GM10266 (cell line): Measurements from ENCODE around the gene DUSP15.

ENCODE experiments used
- DNase-seq: peaks from one replicate; pipeline ENCODE4 v3.0.0; 2012; ENCODE audit errors: extremely low spot score
- TF ChIP-seq, protein P1 (sequence below): IDR thresholded peaks from 2 replicates; pipeline ENCODE4 v1.5.1; 2012; ENCODE audit warnings: mild to moderate bottlenecking, low read depth; ENCODE audit not compliant: control insufficient read depth, insufficient read depth; ENCODE audit errors: missing control alignments

Gene DUSP15

GRCh38 chr20:31870726-31871617, 645 bp upstream of the DUSP15 start:
- TF ChIP-seq, protein P1, sequence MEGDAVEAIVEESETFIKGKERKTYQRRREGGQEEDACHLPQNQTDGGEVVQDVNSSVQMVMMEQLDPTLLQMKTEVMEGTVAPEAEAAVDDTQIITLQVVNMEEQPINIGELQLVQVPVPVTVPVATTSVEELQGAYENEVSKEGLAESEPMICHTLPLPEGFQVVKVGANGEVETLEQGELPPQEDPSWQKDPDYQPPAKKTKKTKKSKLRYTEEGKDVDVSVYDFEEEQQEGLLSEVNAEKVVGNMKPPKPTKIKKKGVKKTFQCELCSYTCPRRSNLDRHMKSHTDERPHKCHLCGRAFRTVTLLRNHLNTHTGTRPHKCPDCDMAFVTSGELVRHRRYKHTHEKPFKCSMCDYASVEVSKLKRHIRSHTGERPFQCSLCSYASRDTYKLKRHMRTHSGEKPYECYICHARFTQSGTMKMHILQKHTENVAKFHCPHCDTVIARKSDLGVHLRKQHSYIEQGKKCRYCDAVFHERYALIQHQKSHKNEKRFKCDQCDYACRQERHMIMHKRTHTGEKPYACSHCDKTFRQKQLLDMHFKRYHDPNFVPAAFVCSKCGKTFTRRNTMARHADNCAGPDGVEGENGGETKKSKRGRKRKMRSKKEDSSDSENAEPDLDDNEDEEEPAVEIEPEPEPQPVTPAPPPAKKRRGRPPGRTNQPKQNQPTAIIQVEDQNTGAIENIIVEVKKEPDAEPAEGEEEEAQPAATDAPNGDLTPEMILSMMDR = no peak
- DNase-seq = no peak

DNA sequence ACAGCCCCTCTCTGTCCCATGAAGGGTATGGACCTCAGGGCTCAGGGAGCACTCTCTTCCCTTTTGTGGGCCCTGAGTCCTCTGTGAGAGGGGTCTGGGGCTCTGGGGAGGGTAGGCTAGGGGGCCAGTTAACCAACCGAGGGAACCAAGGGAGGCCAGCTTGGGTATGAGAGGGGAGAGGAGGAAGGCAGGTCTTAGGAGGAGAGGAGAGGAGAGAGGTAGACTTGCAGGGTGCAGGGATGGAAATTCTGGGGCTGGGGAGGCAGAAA, 720 bp downstream of the DUSP15 start:
- TF ChIP-seq, protein P1 = no peak
- DNase-seq = peak; percentile 14

DNA sequence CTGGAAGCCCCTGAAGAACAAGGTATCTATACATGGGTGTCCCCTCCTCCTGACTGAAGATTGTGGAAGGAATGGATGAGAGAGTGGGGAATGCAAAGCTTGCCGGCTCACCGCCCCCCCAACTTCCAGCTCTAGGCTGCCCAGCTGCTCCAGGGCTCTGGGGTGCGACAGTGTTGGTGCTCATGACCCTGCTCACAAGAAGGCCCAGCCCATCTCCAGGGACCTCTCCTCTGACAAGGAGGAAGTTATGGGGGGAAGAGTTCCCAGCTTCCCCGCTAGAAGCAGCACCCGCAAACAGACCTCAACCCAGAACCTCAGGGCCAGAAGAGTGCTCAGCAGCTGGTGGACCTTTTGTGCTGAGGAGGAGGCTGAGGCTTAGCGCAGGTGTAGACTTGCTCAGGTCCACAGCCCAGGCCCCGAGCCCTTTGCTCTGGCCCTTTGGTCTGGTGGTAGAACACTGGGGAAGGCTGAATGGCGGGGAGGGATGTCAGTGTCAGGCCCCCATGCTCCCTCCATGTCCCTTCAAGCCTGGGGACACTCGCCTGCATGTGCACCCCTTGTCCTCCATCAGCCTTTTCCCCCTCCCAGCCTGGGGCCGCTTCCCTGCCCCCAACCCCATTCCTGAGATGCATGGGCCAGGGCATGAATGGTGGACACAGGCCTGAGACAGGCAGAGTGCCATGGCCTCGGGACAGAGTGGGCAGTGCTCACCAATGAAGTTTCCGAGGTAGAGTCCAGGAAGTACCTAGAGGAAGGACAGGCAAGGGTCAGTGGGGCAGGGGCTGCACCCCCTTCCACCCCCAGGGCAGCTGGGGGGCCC, 1.3 kb downstream of the DUSP15 start:
- peak; percentile 21 for DNase-seq
- TF ChIP-seq, protein P1 = no peak

DNA sequence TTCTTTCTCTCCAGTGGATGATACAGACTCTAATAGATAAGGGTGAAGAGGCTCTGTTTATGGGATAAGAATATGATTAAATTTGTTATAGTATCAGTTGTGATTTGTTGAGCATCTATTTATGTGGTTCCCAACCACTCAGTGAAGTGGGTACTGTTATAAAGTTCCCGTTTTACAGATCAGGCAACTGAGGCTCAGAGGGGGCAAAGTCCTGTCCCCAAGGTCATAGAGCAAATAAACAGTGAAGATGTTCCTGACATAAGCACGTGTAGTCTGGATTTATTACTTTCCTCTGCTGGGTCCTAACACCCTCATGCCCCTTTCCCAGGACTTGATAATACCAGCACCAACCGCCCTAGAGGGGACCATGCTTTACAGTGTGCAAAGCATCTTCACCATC, 4.1 kb downstream of the DUSP15 start:
- TF ChIP-seq, protein P1 = no peak
- no peak for DNase-seq

DNA sequence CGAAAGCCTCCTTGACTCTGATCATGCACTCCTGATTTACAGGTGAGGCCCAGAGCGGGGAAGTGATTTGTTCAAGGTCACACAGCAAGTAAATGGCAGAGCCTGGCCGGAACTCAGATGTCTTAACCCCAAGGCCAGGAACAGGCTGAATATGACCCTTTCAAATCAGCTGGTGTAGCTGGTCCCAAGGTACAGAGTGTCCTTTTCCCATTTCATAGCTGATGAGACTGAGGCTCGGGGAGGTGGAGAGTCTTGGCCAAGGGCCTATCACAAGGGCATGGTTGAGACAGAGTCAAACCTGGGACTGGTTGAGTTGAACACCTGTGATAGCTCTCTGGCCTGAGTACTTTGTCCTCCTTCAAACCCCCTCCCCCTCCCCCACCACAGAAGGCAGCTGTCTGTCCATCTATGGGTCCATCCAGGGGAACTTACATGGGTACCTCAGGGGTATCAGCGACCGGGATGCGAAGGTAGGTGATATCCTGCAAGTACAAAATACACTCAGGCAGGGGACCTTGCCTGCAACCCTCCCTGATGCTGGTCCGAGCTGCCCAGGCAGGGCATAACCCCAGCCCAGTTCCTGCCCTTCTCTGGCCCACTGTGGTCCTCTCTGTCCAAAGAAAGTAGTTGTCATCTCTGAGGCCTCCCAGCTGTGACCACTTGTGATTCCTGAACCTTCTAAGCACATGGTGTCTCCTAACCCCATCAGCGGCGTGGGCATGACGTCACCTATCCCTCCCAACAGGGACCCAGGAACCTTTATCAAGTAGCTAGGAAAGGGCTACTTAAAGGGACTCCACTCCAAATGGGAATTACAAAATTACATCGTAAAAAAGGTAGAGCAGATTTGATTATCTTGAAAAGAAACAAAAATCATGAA, 5.6 kb downstream of the DUSP15 start:
- DNase-seq = no peak
- TF ChIP-seq, protein P1 = no peak

DNA sequence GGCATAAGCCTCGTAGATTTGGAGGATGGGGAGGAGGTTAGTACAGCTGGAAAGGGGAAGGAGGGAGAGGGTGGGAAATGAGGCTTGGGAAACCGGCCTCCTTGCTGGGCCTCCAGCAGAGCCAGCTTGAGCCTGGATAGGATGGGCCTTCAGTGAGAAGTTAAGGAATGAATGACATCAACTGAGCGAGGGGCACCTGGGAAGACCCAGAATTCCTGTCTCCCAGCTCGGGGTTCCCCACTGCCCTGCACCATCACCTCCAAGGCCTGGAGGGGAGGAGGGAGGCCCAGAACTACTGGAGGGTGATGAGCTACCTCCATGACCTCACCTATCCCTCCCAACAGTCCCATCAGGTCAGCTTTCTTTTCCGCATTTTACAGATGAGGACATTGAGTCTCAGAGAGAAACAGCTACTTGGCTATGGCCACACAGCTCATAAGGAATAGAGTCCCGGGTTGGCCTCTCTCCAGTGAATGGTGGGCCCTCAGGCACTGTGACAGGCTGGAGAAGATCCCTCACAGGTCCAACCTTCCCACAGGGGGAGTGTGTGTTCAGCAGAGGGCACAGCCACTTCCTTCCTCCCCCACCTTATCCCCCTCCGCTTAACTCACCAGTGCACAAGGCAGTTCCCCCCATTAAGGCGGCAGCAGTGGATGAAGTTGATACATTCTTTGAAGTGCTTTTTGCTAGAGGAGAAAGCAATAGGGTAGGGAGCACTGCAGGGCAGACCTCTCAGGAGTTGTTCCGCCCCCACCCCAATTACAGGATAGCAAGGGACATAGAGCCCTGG, 6.8 kb downstream of the DUSP15 start:
- peak; percentile 13 for DNase-seq
- TF ChIP-seq, protein P1 = no peak
